ENCODE data around the gene SLC43A2. TPM values are rescaled to one million over a fixed set of nuclear protein-coding genes. Genes with fewer than 3 reads are reported as not detected.

Gene SLC43A2
- total and polyA plus RNA-seq, 8 donors: 0.29 to 15.8 (median 5.2) TPM

GRCh38 chr17:1577583-1578013, 51.0 kb downstream of the SLC43A2 start:
- no peaks in the 10 kb centered on the region for H3K27me3 ChIP-seq
- peaks cover 0 to 11% (median 8%) of the 10 kb centered on the region in 4 donors for H3K36me3 ChIP-seq
- DNase-seq: peak in 1 of 2 donors; percentile 5
- H3K9me3 ChIP-seq: no peaks in the 10 kb centered on the region
- H3K27ac ChIP-seq: peak overlapping the region; percentile 68 to 93 (median 87)
- TF ChIP-seq POLR2A (IDR thresholded peaks at IDR 0.05) (no peak), EP300 (IDR thresholded peaks at IDR 0.05) (no peak), POLR2AphosphoS5 (IDR thresholded peaks at IDR 0.05) (no peak)
- WGBS, 5 donors: 66 to 81% (median 71%) methylated on average over 5 to 6 of the region's 6 CpGs
- intact Hi-C loops (cut with DNase I; ENCODE audit: low total_unique reads): no loop called here
- peaks cover 34 to 75% (median 65%) of the 10 kb centered on the region in 4 donors for H3K4me1 ChIP-seq
- H3K4me3 ChIP-seq: no peak overlapping the region

GRCh38 chr17:1577182-1577581, 51.5 kb downstream of the SLC43A2 start:
- intact Hi-C loops (cut with DNase I; ENCODE audit: low total_unique reads): no loop called here
- Histone ChIP-seq H3K4me3 (no peak overlapping the region), H3K36me3 (peaks cover 0 to 6% (median 4%) of the 10 kb centered on the region in 4 donors), H3K27ac (peak overlapping the region; percentile 68 to 93 (median 87)), H3K27me3 (no peaks in the 10 kb centered on the region), H3K9me3 (no peaks in the 10 kb centered on the region), H3K4me1 (peaks cover 34 to 72% (median 65%) of the 10 kb centered on the region in 4 donors)
- 3 to 25% (median 13%) methylated on average over 9 to 12 of the region's 12 CpGs for WGBS, 5 donors
- TF ChIP-seq EP300 (IDR thresholded peaks at IDR 0.05) (peak; percentile 48), POLR2A (IDR thresholded peaks at IDR 0.05) (no peak), POLR2AphosphoS5 (IDR thresholded peaks at IDR 0.05) (peak; percentile 70 to 94 (median 78))
- TF ChIP-seq, protein P1, sequence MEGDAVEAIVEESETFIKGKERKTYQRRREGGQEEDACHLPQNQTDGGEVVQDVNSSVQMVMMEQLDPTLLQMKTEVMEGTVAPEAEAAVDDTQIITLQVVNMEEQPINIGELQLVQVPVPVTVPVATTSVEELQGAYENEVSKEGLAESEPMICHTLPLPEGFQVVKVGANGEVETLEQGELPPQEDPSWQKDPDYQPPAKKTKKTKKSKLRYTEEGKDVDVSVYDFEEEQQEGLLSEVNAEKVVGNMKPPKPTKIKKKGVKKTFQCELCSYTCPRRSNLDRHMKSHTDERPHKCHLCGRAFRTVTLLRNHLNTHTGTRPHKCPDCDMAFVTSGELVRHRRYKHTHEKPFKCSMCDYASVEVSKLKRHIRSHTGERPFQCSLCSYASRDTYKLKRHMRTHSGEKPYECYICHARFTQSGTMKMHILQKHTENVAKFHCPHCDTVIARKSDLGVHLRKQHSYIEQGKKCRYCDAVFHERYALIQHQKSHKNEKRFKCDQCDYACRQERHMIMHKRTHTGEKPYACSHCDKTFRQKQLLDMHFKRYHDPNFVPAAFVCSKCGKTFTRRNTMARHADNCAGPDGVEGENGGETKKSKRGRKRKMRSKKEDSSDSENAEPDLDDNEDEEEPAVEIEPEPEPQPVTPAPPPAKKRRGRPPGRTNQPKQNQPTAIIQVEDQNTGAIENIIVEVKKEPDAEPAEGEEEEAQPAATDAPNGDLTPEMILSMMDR (IDR thresholded peaks at IDR 0.05): peak in 1 of 7 experiments; percentile 9
- peak; percentile 84 to 91 for DNase-seq

DNA sequence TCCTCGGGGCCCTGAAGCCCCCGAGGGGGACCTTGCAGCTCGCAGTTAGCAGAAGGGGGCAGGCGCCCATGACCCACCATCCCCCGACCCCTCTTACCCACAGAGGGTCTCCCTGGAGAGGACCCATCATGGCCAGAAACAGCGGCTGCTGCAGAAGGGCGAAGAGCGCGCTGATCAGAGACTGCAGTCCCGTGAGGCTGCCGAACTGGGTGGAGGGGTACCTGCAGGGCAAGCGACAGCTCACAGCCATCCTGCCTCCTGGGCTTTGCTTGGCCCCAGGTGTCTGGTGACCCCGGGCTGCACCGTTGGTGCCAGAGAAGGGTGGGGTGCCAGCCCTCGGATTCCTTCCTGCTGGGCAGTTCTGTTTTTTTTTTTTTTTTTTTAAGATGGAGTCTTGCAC, 52.1 kb downstream of the SLC43A2 start:
- WGBS, 5 donors: 82 to 91% (median 86%) methylated on average over 12 to 15 of the region's 15 CpGs
- H3K4me1 ChIP-seq: peaks cover 34 to 66% (median 61%) of the 10 kb centered on the region in 4 donors

DNA sequence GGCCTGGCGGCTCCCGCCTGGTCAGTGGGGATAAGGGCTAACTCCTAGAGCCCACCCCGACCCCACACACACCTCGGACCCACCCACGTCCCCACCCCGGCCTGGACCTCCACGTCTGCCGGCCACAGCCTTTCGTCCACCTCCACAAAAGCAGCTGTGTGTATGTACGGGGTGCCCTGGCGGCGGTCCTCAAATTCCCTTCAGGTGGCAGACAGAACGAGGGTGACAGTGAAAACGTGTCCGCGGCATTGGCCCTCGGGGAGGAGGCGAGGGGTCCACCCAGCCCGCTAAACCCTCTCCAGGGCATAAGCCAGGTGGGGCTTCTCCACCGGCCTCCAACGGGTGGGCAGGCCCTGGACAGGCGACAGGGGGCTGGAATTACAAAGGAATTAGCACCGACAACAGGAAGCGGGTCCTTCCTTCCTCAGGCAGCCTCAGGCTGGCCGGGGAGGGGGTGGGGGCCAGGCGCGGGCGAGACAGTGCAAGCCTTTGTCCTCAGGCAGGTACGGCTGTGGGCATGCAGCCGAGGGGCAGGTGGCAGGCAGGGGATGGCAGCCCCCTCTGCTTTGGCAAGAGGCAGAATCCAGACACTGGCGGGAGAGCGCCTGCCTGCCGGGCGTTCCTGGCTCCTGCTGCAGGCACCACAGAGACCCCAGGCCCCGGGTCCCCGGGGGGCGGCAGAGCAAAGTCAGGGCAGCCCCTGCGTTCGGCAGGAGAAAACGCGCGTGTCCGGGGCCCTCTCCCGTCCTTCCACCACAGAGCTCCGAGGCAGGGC, 53.8 kb downstream of the SLC43A2 start:
- peak overlapping the region in 4 of 5 donors; percentile 57 to 93 (median 88) for H3K27ac ChIP-seq
- TF ChIP-seq, protein P1 (IDR thresholded peaks at IDR 0.05): no peak
- TF ChIP-seq POLR2AphosphoS5 (IDR thresholded peaks at IDR 0.05) (no peak), EP300 (IDR thresholded peaks at IDR 0.05) (no peak), POLR2A (IDR thresholded peaks at IDR 0.05) (no peak)
- H3K9me3 ChIP-seq: no peaks in the 10 kb centered on the region
- no peaks in the 10 kb centered on the region for H3K27me3 ChIP-seq
- 47 to 55% (median 50%) methylated on average over 30 to 45 of the region's 45 CpGs for WGBS, 5 donors
- DNase-seq: peak in 1 of 2 donors; percentile 59
- H3K4me3 ChIP-seq: no peak overlapping the region
- peaks cover 0 to 4% (median 0%) of the 10 kb centered on the region in 4 donors for H3K36me3 ChIP-seq
- intact Hi-C loops (cut with DNase I; ENCODE audit: low total_unique reads): loop anchor here (5.0 kb wide), 1 partner anchor 57 kb away; no protein-coding TSS in a partner anchor
- peaks cover 34 to 52% (median 47%) of the 10 kb centered on the region in 4 donors for H3K4me1 ChIP-seq

More for the DNA sequence above, 52.1 kb downstream of the SLC43A2 start:
- Histone ChIP-seq H3K9me3 (no peaks in the 10 kb centered on the region), H3K36me3 (peaks cover 0 to 4% (median 0%) of the 10 kb centered on the region in 4 donors), H3K27ac (peak overlapping the region; percentile 68 to 93 (median 87)), H3K4me3 (no peak overlapping the region), H3K27me3 (no peaks in the 10 kb centered on the region)
- intact Hi-C loops (cut with DNase I; ENCODE audit: low total_unique reads): no loop called here
- DNase-seq: peak in 1 of 2 donors; percentile 7
- TF ChIP-seq, protein P1 (IDR thresholded peaks at IDR 0.05): no peak
- TF ChIP-seq EP300 (IDR thresholded peaks at IDR 0.05): no peak

Data from stomach (tissue), 9 donors.